Activated T-cell treated with anti-CD3 and anti-CD28 coated beads, Interleukin-2, amount 50 U/mL, for 1 hour (primary cell): ENCODE measurements around the gene PODNL1.
"Not testable (repeated sequence)": the region's sequence is repeated elsewhere in the genome, so short reads cannot be mapped to it uniquely, and the experiment has no call there.

Experiments used
- DNase-seq: peaks from one replicate; pipeline ENCODE4 v3.0.0-alpha.2; 2020

PODNL1 gene

DNA sequence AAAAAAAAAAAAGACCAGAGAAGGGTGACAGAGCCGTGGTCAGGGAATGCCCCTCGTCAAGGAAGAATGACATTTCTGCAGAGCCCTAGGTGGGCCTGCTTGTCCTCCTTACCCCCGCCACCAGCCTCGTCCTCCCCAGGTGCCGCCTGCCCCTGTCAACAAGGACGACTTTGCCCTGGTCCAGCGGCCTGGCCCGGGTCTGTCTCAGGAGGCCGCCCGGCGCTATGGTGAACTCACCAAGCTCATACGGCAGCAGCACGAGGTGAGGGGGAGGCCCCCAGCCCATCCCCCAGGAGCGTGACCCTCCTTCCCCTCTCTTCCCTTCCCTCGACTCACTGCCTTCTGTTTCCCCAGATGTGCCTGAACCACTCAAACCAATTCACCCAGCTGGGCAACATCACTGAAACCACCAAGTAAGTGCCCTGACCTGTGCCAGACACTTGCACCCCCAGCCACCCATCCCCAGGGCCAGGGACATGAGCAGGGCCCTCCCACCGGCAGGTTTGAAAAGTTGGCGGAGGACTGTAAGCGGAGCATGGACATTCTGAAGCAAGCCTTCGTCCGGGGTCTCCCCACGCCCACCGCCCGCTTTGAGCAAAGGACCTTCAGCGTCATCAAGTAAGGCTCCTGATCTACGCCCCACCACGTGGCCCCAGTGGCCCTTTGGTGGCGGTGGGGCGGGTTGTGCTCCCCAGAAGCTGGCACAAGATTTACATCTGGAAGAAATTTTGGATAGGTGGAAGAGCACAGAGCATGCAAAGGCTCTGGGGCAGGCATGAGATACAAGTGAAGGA is 14.8 kb downstream of the PODNL1 start:
- DNase-seq, result no peak

DNA sequence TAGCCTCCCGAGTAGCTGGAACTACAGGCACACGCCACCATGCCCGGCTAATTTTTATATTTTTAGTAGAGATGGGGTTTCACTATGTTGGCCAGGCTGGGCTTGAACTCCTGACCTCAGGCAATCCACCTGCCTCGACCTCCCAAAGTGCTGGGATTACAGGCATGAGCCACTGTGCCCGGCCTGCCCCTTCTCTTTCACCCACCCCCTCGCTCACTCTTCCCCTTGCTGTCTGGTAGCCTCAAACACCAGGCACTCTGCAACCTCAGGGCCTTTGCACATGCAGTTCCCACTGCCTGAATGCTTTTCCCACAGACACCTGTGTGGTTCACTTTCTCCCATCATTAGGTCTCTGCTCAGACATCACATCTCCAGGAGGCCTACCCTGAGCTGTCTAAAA is 16.1 kb downstream of the PODNL1 start:
- not testable (repeated sequence) for DNase-seq

DNA sequence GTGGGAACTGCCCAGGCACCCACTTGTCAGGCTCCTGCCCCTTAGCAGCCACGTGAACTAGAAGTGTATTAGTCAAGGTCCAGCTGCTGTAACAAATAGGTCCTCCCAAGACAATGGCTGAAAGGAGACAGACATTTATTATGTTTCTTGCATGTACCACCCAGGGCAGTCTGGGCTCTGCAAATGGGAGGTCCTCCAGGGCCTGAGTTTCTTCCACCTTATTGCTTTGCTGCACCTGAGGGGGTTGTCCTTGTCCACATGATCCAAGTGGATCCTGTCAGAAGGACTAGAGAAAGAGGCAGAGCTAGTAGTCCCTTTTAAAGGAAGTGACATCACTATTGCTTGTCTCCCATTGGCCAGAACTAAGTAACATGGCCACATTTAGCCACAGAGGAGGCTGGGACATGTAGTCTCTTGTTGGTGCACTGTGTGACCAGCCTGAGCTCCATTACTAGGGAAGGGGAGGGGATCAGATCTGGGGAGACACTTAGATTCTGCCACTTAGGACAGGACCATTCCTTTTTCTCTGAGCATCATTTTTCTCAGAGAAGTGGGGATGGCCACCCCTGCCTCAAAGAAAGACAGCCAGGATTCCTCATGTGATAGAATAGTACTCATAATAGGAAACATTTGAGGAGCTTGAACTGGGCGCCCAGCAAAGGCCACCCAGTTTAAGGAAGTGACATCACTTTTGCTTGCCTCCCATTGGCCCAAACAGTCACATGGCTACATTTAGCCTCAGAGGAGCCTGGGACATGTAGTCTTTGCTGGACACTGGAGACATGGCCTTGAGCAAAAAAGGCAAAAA is 17.1 kb downstream of the PODNL1 start:
- no peak for DNase-seq

DNA sequence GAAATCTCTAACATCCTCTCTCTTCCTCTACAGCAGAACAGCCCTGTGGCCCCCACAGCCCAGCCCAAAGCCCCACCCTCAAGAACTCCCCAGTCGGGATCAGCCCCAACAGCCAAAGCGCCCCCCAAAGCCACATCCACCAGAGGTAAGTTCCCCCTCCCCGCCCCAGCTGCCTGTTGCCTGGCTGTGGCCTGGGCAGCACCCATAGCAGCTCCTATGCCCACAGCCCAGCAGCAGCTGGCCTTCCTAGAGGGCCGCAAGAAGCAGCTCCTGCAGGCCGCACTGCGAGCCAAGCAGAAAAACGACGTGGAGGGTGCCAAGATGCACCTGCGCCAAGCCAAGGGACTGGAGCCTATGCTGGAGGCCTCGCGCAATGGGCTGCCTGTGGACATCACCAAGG is 17.7 kb downstream of the PODNL1 start:
- no peak for DNase-seq

DNA sequence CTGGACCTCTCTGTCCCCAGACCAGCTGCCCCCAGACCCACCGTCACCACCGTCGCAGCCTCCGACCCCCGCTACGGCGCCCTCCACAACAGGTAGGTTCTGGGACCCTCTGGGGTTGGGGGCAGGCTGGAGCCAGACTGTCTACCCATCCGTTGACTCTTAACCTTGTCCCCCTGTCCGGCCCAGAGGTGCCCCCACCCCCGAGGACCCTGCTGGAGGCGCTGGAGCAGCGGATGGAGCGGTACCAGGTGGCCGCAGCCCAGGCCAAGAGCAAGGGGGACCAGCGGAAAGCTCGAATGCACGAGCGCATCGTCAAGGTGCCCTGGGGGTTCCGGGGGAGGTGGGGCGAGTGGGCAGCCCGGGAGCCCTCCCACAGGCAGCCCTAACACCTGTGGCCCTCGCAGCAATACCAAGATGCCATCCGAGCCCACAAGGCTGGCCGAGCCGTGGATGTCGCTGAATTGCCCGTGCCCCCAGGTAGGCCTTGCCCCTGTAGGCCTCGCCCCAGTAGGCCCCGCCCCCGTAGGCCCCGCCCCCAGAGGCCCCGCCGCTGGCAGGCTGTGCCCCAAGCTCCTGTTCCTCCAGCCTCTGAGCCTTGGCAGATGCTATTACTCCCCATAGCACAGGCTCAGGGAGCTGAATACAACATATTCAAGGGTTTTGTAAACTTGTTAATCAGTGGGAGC is 19.3 kb downstream of the PODNL1 start:
- no peak for DNase-seq

DNA sequence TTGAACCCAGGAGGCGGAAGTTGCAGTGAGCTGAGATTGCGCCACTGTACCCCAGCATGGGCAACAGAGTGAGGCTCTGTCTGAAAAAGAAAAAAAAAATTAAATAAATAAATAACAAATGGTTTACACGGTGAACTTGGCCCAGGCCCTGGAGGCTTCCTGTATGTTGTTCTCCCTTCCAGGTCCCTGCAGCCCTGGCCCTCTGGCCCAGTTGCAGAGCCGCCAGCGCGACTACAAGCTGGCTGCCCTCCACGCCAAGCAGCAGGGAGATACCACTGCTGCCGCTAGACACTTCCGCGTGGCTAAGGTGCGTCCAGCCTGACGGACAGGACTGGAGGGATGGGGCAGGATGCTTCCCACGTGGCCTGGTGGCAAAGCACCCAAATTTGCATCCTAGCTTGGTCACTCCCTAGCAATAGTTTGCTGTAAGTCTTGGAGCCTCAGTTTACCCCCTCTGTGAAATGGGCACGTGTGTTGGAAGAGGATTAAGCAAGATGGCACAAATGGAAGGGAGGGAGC is 20.3 kb downstream of the PODNL1 start:
- DNase-seq, result no peak

DNA sequence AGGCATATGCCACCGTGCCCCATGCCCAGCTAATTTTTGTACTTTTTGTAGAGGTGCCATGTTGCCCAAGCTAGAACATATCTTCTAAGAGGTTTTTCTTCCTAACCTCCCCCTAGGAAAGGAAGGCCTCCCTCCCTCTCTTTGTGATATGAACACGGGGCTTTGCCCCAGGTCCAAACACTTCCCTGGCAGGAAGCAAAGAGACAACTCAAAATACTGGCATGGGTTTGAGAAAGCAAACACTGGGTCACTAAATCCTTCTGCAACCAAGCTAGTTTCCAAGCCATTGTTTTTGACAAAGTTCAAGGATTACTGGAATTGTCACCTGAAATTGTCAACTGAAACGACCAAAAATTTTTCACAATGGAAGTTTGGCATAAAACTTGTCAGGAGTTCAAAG is 23.4 kb downstream of the PODNL1 start:
- no peak for DNase-seq

DNA sequence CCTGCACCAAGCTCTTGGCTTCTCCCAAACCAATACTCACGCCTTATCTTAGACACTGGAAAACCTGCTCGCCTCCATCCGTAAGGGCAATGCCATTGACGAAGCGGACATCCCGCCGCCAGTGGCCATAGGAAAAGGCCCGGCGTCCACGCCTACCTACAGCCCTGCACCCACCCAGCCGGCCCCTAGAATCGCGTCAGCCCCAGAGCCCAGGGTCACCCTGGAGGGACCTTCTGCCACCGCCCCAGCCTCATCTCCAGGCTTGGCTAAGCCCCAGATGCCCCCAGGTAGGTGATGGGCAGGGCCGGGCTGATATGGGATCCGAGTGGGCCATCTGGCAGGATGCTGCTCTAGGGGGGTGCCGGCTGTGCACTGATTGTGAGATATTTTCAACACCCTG is 24.9 kb downstream of the PODNL1 start:
- no peak for DNase-seq

DNA sequence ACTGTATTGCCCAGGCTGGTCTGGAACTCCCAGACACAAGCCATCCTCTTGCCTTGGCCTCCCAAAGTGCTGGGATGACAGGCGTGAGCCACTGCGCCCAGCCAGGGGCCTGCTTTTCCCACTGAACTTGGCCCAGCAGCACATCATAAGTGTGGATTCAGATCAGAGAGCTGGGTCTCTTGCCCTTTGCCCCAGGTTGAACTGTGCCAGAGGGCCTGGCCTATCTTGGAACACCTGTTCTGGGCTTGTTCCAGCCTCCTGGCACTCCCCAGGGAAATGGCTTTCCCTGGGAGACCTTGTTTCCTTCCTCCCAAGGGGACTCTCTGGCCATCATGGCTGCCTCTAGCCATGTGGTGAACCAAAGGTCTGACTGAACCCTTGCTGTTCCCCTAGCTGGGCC is 28.8 kb downstream of the PODNL1 start:
- DNase-seq, result no peak

DNA sequence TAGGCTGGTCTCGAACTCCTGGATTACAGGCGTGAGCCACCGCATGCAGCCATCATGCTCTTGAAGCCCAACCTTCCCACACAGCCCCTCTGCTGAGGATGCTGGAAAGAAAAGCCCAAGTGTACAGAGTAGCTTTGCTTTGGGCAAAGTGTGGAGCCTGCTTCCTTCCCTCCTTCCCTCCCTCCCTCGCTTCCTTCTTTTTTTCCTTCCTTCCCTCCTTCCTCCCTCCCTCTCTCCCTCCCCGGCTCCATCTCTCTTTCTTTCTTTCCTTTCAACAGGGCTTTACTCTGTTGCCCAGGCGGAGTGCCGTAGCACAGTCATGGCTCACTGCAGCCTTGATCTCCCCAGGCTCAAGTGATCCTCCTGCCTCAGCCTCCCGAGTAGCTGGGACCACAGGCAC is 29.5 kb downstream of the PODNL1 start:
- no peak for DNase-seq

DNA sequence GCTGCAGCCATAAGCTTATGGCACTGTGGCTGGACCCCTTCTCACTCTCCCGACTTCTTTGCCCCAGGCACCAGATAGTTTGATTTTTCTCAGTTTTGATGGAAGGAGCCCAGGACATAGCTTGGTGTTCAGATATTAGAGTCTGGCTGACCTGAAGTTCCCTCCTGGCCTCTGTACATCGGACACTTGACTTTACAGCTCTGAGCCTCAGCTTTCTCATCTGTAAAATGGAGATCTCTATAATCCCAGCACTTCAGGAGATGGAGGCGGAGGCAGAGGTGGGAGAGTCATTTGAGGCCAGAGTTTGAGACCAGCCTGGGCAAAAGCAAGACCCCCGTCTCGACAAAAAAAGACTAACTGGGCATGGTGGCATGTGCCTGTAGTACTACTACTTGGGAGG is 31.3 kb downstream of the PODNL1 start:
- DNase-seq, result no peak

DNA sequence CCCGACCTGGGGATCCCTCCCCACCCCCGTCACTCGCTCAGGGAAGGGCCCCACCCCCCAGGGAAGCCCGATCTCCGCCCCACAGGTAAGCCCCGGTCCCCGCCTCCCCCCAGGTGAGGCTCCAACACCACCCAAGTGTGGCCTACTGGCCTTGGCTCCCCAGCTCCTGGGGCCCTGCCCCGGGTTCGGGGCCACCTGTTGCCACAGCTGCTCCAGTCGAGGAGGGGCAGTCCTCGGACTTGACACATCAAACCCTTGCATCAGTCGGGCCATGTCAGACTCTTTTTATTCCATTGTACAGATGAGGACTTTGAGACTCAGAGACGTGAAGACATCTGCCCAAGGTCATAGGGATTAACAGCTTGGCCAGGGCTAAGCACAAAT is 31.7 kb downstream of the PODNL1 start:
- no peak for DNase-seq

DNA sequence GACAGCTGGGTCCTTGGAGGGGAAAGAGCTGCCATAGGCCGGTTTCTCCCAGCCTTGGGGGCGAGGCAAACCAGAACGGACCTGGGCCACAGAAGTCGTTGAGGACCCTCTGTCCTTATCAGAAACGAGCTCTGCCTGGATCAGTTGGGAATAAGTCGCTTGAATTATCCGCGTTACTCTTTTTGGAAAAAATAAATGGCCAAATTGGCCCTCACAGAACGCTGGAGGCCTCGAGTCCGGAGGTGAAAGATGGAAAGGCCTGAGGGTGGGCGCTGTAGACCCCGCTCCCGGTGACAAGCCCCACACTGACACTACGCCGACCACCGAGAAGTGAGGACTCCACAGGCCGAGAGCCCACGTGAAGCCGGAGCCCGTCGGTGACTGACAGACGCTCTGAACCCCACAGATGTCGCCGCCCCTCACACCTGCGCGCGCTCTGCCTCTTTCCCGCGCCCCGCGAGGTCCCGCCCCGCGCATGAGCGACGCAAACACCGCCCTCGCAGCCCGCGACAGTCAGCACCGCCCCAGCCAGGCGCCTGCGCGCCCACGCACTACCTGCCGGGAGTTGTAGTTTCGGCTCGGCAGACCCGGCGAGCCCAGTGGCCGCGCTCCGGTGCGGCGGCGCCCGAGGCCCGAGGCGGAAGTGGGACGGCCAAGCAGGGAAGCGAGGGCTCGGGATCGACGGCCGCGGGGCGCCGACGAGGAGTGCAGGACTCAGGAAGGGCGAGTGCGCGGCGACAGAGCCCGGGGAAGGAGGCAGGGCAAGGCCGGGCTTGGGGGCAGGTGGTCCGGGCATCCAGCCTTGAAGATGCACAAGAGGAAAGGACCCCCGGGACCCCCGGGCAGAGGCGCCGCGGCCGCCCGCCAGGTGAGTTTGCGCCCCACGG is 32.3 kb downstream of the PODNL1 start, which contains the start of the genes BRME1 and CC2D1A:
TSS of gene BRME1 (minus strand) at position 484 of the 887 bp plus-strand sequence. CDS start 1,225 bp downstream, outside the sequence.
TSS of gene CC2D1A (plus strand) at position 568 of the 887 bp plus-strand sequence. CDS start at position 809, 241 bp downstream.
- DNase-seq, result peak; percentile 96

DNA sequence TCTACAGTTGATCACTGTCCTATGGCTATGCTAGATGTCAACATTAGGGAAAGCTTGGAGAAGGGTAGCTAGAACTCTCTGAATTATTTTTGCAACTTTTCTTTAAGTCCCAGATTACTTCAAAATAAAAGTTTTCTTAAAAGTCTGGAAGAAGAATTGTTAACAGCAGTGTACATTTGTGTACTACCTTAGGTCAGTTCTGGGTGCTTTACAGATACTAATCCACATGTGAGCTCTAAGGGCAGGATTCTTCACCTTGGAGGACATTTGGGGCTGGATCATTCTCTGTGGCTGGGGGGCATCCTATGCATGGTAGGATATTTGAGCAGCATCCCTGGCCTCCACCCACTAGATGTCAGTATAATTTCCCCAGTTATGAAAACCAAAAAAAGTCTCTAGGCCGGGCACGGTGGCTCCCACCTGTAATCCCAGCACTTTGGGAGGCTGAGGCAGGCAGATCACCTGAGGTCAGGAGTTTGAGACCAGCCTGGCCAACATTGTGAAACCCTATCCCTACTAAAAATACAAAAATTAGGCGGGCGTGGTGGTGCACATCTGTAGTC is 35.1 kb downstream of the PODNL1 start:
- DNase-seq, result no peak

DNA sequence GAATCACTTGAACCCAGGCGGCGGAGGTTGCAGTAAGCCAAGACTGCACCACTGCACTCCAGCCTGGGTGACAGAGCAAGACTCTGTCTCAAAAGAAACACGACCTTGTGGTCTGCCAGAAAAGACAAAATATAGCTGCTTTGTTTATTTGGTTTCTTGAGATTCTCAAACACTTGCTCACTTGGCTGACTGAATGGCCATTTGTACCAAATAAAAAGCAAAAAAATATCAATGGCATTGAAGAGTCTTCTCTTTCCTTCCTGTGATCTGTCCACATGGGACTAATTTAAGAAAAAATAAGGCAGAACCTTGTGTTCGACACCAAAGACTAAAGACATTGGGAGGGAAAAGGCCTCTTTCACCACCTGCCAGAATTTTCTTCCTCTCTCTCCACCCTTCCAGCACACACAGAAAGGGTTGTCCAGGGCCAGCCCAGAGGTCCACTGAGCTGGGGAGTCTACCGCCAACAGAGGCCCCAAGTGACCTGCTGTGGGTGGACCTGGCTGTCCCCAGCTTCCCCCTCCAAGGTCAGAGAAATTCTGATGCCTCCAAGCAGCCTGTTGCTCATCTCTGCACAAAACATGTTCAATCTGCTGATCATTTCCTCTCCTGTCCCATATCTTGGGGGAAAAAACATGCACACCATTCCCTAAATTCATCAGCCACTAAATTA is 38.2 kb downstream of the PODNL1 start:
- no peak for DNase-seq

DNA sequence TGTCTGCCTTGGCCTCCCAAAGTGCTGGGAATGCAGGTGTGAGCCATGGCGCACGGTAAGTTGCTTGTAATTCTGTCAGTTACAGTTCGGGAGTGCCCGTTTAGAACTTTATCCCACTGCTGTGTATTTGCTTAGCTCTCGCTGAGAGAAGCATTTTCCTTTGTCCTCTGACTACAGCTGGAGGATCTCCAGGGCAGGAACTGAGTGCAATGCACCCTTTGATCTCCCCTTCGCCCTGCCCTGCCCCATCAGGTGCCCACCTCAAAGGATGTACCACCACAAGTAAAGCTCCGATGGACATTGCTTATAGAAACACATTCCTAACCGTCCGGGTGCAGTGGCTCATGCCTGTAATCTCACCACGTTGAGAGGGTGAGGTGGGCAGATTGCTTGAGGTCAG is 38.8 kb downstream of the PODNL1 start:
- no peak for DNase-seq

DNA sequence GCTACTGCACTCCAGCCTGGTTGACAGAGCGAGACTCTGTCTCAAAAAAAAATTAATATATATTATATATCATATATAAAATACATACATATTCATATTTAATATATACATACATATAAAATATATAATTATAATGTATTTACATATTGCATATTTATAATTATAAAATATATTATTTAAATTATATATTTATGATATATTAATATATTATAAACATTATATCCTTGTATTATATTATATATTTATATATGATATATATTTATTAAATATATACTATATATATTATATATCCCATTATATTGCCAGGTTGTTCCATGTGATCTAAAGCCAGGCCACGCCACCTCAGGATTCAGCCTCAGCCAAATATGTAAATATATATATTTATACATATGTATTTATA is 42.0 kb downstream of the PODNL1 start:
- no peak for DNase-seq

DNA sequence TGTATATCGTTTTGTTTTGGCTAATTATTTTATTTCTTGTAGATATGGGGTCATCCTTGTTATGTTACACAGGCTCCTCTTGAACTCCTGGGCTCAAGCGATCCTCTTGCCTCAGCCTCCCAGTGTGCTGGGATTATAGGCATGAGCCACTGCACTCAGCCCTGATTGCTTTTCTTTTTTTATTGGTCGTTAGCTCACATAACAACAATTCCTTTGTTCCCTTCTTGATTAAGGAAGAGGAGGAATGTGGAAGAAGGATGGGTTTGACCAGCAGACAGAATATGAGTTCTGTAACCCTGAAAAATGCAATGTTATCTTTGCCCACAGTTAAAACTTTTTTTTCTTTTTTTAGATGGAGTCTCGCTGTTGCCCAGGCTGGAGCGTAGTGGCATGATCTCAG is 43.7 kb downstream of the PODNL1 start:
- DNase-seq, result no peak

DNA sequence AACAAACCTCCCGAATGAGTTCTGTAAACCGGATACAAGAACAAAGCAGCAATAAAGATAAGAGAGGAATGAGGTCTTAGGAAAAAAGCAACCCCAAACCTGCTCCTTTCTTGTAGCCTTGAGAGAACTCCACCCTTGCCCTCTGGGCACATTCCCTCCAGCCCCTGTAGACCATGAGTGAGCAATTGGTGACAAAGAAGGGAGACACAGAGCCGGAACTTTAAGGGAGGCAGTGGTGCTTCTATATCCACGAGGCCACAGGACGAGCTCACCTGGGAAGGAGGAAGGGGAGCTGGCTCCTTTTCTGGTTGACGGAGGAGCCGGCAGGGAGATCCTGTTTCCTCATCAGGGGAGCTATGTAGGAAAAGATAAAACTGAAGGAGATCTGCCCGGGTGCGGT is 45.3 kb downstream of the PODNL1 start:
- DNase-seq, result no peak

DNA sequence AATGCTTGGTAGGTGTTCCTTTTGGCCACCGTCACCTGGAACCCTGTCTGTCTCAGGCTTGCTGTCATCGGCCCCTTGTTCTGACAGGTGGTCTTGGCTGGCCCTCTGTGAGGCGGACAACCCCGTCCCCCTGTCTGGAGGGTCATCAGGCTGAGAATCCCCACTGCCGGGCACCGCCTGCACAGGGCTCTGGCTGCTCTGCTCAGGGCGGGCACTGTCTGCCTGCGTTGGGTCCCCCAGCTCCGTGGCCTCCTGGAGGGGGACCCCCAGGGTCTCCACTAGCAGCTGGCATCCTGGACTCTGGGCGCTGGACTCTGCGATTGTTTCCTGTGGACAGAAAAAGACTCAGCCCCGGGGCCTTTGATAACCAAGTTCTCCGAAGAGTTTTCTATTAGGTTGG is 48.1 kb downstream of the PODNL1 start:
- no peak for DNase-seq

DNA sequence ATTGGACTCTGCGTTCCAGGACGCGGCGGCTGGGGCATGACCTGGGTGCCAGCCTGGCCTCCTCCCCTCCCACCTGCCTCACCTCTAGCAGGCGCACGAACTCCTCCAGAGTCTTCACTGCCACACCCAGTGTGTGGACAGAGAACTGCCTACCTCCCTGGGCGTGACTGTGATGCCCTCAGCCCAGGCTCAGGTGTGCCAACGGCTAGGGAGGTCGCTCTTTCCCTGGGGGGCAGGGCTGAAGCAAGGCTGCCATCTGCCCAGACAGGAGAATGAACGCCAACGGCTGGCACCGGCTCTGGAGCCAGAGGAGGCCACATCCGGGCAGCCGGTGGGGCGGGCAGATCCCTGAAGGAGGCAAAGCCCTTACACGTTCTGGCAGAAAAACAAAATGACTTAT is 49.9 kb downstream of the PODNL1 start:
- no peak for DNase-seq
